ENCODE measurements around the gene DAND5. TPM values are rescaled to one million over a fixed set of nuclear protein-coding genes. Genes with fewer than 3 reads are reported as not detected.
"Not testable (repeated sequence)": the region's sequence is repeated elsewhere in the genome, so short reads cannot be mapped to it uniquely, and the experiment has no call there.

Gene DAND5
- total RNA-seq, 1 donor from 2014 or later = 0.32 TPM

GRCh38 chr19:12956446-12957388 is 12.7 kb upstream of the DAND5 start, which contains the start of gene GADD45GIP1:
Gene GADD45GIP1 (minus strand): TSS chr19:12957223. CDS start chr19:12957212, 11 bp downstream.
- no peak for TF ChIP-seq CTCF (IDR thresholded peaks at IDR 0.05)
- H3K27ac ChIP-seq = peak within 1 kb of the TSS; percentile 89
- H3K27me3 ChIP-seq (ENCODE audit: low read depth) = no peaks in the 10 kb centered on the region
- peak within 1 kb of the TSS; percentile 86 for H3K4me3 ChIP-seq
- peaks cover 47% of the 10 kb centered on the region for H3K4me1 ChIP-seq
- H3K36me3 ChIP-seq = peaks cover 34% of the 10 kb centered on the region
- intact Hi-C loops (cut with DNase I) = no loop called here
- peak; percentile 89 for DNase-seq
- no peaks in the 10 kb centered on the region for H3K9me3 ChIP-seq
- peak; percentile 98 for ATAC-seq

DNA sequence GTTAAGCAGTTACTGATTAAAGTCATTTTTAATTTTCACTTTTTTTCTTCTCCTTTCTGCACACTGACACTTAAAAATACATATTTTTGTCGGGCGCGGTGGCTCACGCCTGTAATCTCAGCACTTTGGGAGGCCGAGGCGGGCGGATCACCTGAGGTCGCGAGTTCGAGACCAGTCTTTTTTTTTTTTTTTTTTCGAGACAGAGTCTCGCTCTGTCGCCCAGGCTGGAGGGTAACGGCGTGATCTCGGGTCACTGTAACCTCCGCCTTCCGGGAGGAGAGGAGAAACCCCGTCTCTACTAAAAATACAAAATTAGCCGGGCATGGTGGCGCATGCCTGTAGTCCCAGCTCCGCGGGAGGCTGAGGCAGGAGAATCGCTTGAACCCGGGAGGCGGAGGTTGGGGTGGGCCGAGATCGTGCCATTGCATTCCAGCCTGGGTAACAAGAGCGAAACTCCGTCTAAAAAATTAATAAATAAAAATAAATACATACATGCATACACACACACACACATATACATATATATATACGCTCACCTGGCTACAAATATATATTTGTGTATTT is 11.9 kb upstream of the DAND5 start:
- Histone ChIP-seq H3K4me3 (peak overlapping the region; percentile 86), H3K27ac (peak overlapping the region; percentile 89), H3K4me1 (peaks cover 44% of the 10 kb centered on the region), H3K36me3 (peaks cover 27% of the 10 kb centered on the region)
- intact Hi-C loops (cut with DNase I); H3K9me3 ChIP-seq; H3K27me3 ChIP-seq (ENCODE audit: low read depth); DNase-seq: not testable (repeated sequence)
- ATAC-seq = peak; percentile 10 to 22

DNA sequence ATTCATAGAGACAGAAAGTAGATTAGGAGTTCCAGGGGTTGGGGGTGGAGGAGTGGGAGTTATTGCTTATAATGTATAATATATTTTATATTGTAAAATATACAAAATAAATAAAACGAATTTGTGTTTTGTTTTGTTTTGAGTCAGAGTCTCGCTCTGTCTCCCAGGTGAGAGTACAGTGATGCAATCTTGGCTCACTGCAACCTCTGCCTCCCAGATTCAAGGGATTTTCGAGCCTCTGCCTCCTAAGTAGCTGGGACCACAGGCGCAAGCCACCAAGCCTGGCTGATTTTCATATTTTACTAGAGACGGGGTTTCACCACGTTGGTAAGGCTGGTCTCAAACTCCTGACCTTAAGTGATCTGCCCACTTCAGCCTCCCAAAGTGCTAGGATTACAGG is 9.9 kb upstream of the DAND5 start:
- Histone ChIP-seq H3K27ac (no peak overlapping the region), H3K4me3 (no peak overlapping the region), H3K9me3 (no peaks in the 10 kb centered on the region), H3K4me1 (peaks cover 28% of the 10 kb centered on the region), H3K36me3 (peaks cover 8% of the 10 kb centered on the region), H3K27me3 (ENCODE audit: low read depth) (no peaks in the 10 kb centered on the region)
- intact Hi-C loops (cut with DNase I) = no loop called here
- DNase-seq = no peak
- no peak for ATAC-seq
- no peak for TF ChIP-seq CTCF (IDR thresholded peaks at IDR 0.05)

DNA sequence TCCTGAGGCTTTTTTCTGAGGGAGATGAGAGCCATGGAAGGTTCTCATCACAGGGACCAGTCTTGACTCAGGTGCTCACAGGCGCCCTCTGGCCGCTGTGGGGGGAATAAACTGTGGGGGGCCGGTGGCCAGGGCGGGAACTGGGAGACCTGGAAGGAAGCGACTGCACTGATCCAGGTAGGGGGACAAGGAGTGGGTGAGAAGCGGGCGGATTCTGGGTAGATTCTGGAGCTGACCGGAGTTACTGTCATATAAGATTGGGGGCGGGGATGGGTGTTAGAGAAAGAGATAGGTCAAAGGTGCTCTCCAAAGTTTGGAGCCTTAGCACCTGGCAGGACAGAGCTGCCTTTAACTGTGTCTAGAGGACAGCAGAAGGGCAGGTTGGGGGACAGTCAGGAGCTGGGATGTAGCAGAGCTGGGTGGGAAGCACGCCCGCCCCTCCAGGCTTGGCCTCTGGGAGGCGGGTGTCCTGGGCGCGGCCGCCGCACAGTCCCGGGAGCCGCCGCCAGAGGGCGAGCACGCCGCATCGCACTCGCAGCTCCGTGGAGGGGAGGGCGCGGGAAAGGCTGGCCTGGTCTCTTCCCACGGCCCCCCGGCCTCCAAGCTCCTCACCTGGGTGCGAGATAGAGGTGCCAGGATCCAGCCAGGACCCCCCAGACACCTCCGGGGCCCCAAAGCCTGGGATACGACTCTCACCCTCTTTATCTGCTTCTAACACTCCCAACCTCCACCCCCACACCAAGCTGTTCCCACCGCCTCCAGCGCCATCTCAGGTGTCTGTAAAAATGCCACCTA is 4.2 kb upstream of the DAND5 start:
- DNase-seq = peak; percentile 87
- Histone ChIP-seq H3K27ac (peak overlapping the region; percentile 66), H3K9me3 (no peaks in the 10 kb centered on the region), H3K36me3 (no peaks in the 10 kb centered on the region), H3K4me3 (peak overlapping the region; percentile 60), H3K27me3 (ENCODE audit: low read depth) (no peaks in the 10 kb centered on the region), H3K4me1 (peaks cover 9% of the 10 kb centered on the region)
- peak; percentile 97 to 99 for ATAC-seq
- TF ChIP-seq CTCF (IDR thresholded peaks at IDR 0.05) = peak; percentile 90
- intact Hi-C loops (cut with DNase I) = no loop called here

DNA sequence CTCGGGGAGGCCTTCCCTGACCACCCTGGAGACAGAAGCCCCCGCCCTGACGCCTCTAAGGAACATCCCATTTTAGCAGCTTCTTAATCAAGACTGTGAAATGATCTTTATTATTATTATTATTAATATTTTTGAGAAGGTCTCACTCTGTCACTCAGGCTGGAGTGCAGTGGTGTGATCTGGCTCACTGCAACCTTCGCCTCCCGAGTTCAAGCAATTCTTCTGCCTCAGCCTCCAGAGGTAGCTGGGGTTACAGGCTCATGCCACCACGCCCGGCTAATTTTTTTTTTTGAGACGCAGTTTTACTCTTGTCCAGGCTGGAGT is 3.6 kb upstream of the DAND5 start:
- intact Hi-C loops (cut with DNase I) = no loop called here
- TF ChIP-seq CTCF (IDR thresholded peaks at IDR 0.05) = no peak
- DNase-seq (no peak), ATAC-seq (no peak)
- H3K36me3 ChIP-seq = no peaks in the 10 kb centered on the region
- peak overlapping the region; percentile 66 for H3K27ac ChIP-seq
- no peaks in the 10 kb centered on the region for H3K27me3 ChIP-seq (ENCODE audit: low read depth)
- no peaks in the 10 kb centered on the region for H3K9me3 ChIP-seq
- H3K4me3 ChIP-seq = peak overlapping the region; percentile 60
- peaks cover 9% of the 10 kb centered on the region for H3K4me1 ChIP-seq

Data from lower lobe of right lung (tissue), 2 donors.